Sciatic nerve (tissue), 2 donors: Measurements from ENCODE around the gene ITSN1. TPM values are rescaled to one million over a fixed set of nuclear protein-coding genes. Genes with fewer than 3 reads are reported as not detected.
A peak's percentile ranks its signal among the peaks of the same experiment; 100 is the strongest.

Source experiments
- ATAC-seq: fragments of 200-7000 bp; cut with Tn5 transposase; one replicate; pipeline ENCODE4 v1.9.1; 2020; ENCODE audit warnings: mild to moderate bottlenecking, moderate library complexity
- DNase-seq: peaks from one replicate; pipeline ENCODE4 v3.0.0-alpha.2; 2020; ENCODE audit warnings: low spot score
- intact Hi-C: fragments of 100-400 bp; cut with DNase I; formaldehyde crosslinking; loops from one replicate; pipeline ENCODE4 v1.14.2; 2022
- total RNA-seq: library from RNA; stranded (reverse); fragmentation: NEBNext Ultra II Directional; extraction: Animal tissue kit (Norgen Biotek cat#: 25700); gene quantifications from one replicate; pipeline ENCODE4 v1.2.1, GENCODE V29; 2021
- donor health status: DM: no; HTN: no; CAD: no.
- donor health status: DM: no; HTN: no; CAD: no.

The ITSN1 gene
- total RNA-seq, 1 donor from 2014 or later: 88.8 TPM

- DNase-seq (peak; percentile 42), ATAC-seq (no peak)
- intact Hi-C loops: no loop called here
Observed at GRCh38 chr21:33817663-33818451, 175.6 kb downstream of the ITSN1 start.

- no peak for ATAC-seq
- intact Hi-C loops: no loop called here
Observed at GRCh38 chr21:33820230-33820770, 178.0 kb downstream of the ITSN1 start.

GRCh38 chr21:33820798-33821197 is 178.5 kb downstream of the ITSN1 start:
- DNase-seq: no peak
- intact Hi-C loops: no loop called here
- no peak for ATAC-seq

More at GRCh38 chr21:33820230-33820770, 178.0 kb downstream of the ITSN1 start:
- no peak for DNase-seq

GRCh38 chr21:33821503-33822322 is 179.4 kb downstream of the ITSN1 start:
- DNase-seq (peak; percentile 63), ATAC-seq (peak; percentile 88)
- intact Hi-C loops: no loop called here

- intact Hi-C loops: no loop called here
- peak; percentile 51 for ATAC-seq
- peak; percentile 58 for DNase-seq
Observed at GRCh38 chr21:33824156-33824941, 182.0 kb downstream of the ITSN1 start.

- intact Hi-C loops: no loop called here
Observed at GRCh38 chr21:33825419-33825818, 183.1 kb downstream of the ITSN1 start.

GRCh38 chr21:33825915-33826314 is 183.6 kb downstream of the ITSN1 start:
- ATAC-seq: no peak
- intact Hi-C loops: no loop called here
- peak; percentile 56 for DNase-seq

More at GRCh38 chr21:33825419-33825818, 183.1 kb downstream of the ITSN1 start:
- DNase-seq (no peak), ATAC-seq (peak; percentile 8)

- ATAC-seq (peak; percentile 83), DNase-seq (peak; percentile 50)
- intact Hi-C loops: no loop called here
Observed at GRCh38 chr21:33828083-33828482, 185.8 kb downstream of the ITSN1 start.

GRCh38 chr21:33828577-33828976 is 186.3 kb downstream of the ITSN1 start:
- intact Hi-C loops: no loop called here
- DNase-seq: no peak
- ATAC-seq: peak; percentile 41

- ATAC-seq (no peak), DNase-seq (no peak)
- intact Hi-C loops: no loop called here
Observed at GRCh38 chr21:33829844-33830243, 187.5 kb downstream of the ITSN1 start.

GRCh38 chr21:33831962-33832659 is 189.8 kb downstream of the ITSN1 start:
- intact Hi-C loops: no loop called here
- DNase-seq: peak; percentile 36
- ATAC-seq: no peak

GRCh38 chr21:33834801-33835500 is 192.7 kb downstream of the ITSN1 start:
- intact Hi-C loops: no loop called here
- ATAC-seq: no peak
- DNase-seq: no peak

GRCh38 chr21:33835920-33836319 is 193.6 kb downstream of the ITSN1 start:
- intact Hi-C loops: no loop called here
- no peak for DNase-seq
- ATAC-seq: no peak

- ATAC-seq (no peak), DNase-seq (peak; percentile 61)
- intact Hi-C loops: no loop called here
Observed at GRCh38 chr21:33836408-33836807, 194.1 kb downstream of the ITSN1 start.

GRCh38 chr21:33839167-33839716 is 196.9 kb downstream of the ITSN1 start:
- peak; percentile 36 for DNase-seq
- intact Hi-C loops: no loop called here
- no peak for ATAC-seq

GRCh38 chr21:33839806-33840205 is 197.5 kb downstream of the ITSN1 start:
- no peak for ATAC-seq
- DNase-seq: no peak
- intact Hi-C loops: no loop called here

GRCh38 chr21:33840771-33841170 is 198.5 kb downstream of the ITSN1 start:
- ATAC-seq: no peak
- intact Hi-C loops: no loop called here
- no peak for DNase-seq

GRCh38 chr21:33841561-33841960 is 199.3 kb downstream of the ITSN1 start:
- intact Hi-C loops: no loop called here
- ATAC-seq: no peak

More at GRCh38 chr21:33841561-33841960, 199.3 kb downstream of the ITSN1 start:
- DNase-seq: peak; percentile 41
